A172 (cell line): ENCODE results near the gene LPCAT3. TPM values are rescaled to one million over a fixed set of nuclear protein-coding genes. Genes with fewer than 3 reads are reported as not detected.
A peak's percentile ranks its signal among the peaks of the same experiment; 100 is the strongest.
"Not testable (repeated sequence)": the region's sequence is repeated elsewhere in the genome, so short reads cannot be mapped to it uniquely, and the experiment has no call there.

Experiments used
- DNase-seq: peaks from one replicate; pipeline ENCODE4 v3.0.0-alpha.2; 2015; ENCODE audit warnings: low spot score
- total RNA-seq: library from RNA; depleted of rRNA; stranded (reverse); fragments of >200 nt; shearing (Covaris generic); gene quantifications from 2 replicates; pipeline ENCODE4 v1.2.3, GENCODE V29; 2014

Gene LPCAT3
- total RNA-seq, 1 experiment from 2014 or later = 9.2 TPM

DNA sequence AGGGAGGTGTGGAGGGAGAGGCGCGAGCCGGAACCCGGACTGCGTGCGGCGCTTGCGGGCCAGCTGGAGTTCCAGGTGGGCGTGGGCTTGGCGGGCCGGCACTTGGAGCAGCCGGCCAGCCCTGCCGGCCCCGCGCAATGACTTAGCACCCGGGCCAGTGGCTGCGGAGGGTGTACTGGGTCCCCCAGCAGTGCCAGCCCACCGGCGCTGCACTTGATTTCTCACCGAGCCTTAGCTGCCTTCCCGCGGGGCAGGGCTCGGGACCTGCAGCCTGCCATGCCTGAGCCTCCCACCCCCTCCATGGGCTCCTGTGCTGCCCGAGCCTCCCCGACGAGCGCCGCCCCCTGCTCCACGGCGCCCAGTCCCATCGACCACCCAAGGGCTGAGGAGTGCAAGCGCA, 19.1 kb upstream of the LPCAT3 start:
- DNase-seq = not testable (repeated sequence)

DNA sequence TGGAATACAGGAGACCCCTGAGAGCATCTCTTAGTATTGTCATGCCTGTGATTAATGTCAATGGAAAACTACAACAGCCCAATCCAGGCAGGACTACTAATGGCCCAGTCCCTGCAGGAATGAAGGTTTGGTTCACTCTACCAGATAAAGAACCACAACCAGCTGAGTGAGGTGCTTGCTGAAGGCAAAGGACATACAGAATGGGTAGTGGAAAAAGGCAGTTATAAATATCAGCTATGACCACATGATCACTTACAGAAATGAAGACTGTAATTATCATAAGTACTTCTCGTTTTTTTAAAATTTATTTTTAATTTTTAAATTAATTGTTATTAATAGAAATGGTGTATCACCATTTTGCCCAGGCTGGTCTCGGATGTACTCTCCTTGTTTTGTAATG, 17.2 kb upstream of the LPCAT3 start:
- DNase-seq = no peak

DNA sequence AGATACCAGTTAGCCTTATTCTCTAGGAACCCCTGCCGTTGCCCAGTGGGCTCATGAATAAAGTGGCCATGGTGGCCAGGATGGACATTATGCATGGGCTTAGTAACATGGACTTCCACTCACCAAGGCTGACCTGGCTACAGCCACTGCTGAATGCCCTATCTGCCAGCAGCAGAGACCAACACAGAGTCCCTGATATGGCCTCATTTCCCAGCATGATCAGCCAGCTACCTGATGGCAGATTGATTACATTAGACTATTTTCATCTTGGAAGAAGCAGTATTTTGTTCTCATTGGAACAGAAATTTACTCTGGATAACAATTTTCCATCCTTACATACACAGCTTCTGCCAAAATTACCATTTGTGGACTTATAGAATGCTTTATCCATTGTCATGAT, 16.2 kb upstream of the LPCAT3 start:
- DNase-seq = no peak

DNA sequence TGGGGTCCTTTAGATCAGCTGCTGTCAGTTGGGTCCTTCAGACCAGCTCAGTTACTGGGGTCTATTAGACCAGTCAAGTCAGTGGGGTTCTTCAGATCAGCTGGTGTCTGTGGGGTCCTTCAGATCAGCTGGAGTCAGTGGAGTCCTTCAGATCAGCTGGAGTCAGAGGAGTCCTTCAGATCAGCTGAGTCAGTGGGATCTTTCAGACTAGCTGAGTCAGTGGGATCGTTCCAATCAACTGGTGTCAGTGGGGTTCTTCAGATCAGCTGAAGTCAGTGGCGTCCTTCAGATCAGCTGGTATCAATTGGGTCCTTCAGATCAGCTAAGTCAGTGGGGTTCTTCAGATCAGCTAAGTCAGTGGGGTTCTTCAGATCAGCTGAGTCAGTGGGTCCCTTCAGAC, 14.7 kb upstream of the LPCAT3 start:
- DNase-seq = no peak

DNA sequence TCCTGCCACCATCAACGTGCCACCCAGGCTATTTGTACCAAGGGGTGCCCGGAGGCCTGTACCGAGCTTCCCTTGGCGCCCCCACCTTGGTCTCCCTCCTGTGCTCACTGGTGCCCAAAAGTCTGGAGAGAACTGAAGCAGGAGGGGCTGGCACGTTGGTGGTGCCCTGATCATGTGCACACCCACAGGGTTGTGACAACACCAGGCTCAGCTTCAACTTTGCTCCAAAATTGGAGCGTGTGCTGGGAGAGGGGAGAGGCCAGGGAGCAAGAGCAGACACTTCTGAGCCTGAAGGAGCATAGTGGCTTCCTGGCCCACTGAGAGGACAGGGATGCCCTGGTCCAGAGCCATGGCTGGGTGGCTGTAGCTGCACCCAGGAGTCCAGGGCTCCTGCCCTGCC, 13.0 kb upstream of the LPCAT3 start:
- no peak for DNase-seq

DNA sequence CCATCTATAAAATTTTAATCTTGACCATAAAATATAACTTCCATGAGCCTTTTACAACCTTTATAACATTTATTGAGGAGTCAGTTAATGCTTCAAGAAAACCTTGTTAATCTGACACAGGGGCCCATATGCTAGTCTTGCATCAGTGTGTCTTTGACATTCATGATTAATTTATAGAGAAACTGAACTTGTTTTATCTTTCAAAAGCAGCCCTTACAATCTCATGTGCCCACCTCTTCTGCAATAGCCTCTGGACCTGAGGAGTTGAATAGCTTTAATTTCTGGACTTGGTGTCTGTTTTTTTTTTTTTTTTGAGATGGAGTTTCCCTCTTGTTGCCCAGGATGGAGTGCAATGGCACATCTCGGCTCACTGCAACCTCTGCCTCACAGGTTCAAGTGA, 8.6 kb upstream of the LPCAT3 start:
- no peak for DNase-seq

DNA sequence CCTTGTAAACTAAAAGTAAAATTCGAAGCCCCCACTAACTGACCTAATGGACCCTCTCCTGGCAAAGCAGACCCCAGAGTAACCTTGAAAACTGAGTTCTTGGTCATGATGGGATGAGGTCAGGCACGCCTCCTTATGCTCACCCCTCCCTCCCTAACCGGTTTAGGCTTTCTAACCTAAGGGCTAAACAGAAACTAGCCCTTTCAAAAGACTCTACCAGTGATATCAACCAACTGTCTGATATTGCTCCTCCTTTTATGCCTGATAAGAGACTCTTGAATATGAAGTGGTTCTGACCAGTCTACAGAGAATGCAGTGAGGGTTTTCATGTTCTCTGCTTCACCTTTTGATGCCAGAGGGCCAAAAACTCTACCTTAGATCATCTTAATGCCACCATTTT, 4.8 kb upstream of the LPCAT3 start:
- no peak for DNase-seq

DNA sequence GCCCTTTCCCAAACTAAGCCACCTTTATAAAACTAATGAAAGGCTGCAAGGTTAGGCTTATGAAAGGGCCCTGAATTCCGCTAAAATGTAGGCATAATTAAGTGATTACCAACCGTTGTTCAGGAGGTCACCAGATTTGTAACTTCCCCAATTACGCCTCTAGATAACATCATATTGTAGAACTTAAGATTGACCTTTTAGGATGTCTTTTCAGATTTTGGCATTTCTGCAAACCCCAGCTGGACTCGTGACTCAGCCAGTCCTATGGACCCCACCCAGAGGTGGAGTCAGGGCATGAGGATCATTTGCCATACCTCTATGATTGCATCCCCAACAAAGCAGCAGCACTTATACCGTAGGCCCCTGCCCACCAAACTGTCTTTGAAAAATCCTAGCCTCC, 3.7 kb upstream of the LPCAT3 start:
- no peak for DNase-seq

DNA sequence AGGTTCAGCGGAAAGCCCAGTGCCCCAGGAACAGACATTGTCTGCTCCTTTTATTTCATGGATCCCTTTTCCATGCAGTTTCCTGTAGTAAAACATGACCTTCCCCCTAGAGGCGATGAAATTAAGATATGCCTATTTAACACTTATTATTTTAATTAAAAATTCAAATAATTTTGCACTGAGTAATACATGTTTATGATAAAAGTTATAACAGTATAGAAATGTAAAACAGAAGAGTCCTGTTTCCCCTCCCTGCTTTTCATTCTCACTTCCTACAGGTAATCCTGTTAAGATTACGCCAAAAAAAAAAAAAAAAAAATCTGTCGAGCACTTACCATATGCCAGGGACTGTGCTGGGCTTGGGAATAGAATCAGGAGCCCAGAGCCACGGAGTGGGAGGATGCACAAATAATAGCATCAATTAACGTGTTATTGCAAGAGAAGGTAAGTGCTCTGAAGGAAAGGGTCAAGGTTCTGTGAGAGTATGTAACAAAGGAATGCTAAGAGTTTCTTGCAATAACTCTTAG, 830 bp upstream of the LPCAT3 start:
- DNase-seq = no peak

DNA sequence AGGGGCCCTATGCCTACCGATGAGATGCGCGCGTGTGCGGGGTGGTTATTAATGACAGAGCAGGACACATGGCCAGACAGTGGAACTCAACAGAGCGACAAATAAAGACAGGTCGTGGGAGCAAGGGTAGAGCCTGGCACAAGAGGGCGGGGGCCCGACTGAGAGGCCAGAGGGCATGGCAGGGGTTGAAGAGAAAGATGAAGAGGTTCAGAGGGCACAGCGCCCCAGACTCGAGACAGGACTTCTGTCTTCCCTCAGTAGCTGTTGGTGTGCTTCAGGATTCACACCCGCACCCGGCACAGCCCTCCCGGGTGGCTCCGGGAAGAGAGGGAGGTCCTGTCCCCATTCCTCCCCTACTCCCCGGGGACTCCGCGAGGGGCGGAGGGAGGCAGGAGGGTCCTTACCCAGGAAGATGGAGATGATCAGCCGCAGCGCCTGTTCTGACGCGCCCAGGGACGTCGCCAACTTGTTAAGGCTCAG, 366 bp downstream of the LPCAT3 start:
- DNase-seq = peak; percentile 4

DNA sequence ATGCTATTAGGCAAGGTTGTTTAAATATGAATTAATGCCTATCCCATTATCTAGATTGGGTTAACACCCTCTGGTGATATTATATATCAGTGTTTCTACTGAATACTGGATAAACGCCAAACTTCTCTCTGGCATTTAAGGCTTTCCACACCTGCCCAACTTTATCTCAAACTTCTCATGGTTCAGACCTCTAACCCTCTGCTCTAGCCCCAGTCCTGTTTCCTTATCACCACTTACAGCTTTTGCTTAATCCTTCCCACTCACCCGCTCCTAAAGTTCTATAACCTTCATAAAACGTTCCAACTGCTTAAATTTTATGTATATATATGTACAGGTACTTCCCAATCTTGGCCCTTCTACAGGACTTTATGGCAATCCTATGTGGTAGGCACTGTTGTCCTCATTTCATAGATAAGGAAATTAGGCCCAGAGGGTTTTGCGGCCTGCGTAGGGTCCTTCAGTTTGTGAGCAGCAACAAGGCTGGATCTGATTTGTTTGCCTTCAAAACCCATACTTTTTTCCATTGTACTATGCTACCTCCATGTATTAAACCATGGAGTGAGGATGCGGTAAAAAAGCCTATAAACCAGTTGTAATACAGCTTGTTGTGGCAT, 1.2 kb downstream of the LPCAT3 start:
- no peak for DNase-seq

DNA sequence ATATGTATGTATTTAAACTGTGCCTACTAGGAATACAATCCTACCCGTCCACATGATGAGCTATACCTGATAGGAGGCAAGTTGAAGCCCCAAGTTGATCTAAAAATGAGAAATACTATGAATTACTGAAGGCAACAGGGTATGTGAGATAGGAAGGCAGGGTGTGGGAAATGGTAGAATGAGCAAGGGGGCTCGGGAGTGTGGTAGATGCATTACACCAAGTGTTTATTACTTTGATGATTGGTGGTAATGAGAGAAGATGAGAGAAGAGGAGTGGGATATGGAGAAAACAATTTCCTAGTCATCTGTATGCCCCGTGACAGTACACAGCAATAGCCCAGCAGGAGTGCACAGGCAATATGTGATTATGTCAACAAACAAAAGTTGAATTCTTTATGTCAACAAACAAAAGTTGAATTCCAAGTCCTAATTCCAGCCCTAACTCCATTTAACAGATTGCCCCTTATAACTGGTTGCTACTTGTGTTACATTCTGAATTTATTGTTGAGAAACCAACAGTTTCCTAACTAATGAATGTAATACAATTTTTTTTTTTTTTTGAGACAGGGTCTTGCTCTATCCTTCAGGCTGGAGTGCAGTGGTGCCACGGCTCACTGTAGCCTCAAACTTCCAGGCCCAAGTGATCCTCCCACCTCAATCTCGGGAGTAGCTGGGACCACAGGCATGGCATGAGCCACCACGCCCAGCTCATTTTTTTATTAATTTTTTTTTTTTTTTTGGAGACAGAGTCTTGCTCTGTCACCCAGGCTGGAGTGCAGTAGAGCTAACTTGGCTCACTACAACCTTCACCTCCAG, 2.5 kb downstream of the LPCAT3 start:
- no peak for DNase-seq

DNA sequence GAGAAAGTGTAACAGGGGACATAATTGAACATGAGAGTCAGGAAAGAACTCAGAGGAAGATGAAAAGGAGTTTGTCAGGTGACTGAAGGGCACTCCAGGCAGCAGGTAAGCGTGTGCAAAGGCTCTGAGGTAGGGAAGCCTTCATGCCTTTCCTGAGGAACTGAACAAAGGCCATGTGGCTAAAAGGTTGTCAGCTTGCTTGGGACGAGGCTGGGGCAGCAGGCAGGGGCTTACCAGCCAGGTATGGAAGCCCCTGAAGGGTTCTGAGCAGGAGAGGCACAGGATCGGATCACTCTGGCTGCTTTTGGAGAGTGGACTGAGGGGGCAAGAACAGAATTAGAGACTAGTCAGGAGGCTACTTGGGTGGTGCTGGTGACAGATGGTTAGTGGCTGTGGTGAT, 5.2 kb downstream of the LPCAT3 start:
- DNase-seq = no peak

DNA sequence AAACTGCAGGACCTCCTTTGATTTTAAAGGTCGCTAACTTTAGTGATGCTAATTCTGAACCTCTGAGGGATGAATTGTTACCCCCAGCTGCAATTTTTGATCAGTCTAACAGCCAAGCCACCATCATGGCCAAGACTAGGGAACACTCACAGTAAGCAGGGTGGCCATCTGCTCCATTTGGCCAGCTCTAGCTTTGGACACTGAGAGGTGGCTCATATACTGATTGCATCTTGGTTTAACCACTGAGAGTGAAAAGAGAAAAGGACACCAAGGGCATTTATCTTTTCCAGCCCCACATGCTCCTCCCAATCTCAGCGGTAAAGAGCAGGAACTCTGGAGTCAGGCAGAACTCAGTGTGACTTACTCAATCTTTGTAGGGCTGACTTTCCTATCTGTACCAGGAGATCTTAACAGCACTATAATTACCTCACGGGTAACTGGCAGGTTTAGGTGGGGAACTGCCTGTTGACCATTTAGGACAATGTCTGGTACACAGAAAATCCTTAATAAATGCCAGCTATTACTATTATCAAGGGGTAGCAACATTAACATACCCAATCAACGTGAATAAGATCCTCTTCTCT, 6.2 kb downstream of the LPCAT3 start:
- no peak for DNase-seq

DNA sequence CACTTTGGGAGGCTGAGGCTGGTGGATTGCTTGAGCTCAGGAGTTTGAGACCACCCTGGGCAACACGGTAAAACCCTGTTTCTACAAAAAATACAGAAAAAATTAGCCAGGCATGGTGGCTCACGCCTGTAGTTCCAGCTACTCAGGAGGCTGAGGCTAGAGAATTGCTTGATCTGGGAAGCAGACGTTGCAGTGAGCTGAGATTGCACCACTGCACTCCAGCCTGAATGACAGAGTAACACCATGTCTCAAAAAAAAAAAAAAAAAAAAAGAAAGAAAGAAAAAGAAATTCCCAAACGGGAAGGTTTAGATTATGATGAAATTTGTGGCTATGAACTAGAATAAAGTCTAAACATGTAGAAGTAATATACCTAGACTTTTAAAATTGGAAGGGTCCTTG, 6.9 kb downstream of the LPCAT3 start:
- DNase-seq = not testable (repeated sequence)

DNA sequence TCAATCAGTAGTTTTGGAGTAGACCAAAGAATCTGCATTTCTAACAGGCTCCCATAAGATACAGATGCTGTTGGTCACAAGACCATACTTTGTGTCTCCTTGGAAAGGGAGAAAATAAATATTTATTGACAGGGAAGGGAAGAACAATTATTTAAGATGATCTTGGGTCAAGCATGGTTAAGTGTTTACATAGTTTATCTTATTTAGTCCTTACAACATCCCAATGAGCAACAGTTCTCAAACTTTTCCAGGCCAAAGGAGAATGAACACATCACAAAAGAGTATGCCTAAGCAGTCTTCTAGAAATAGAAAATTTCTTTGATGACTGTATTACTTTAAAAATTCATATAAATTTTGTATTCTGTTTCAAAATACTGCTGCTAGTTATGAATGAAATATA, 8.8 kb downstream of the LPCAT3 start:
- no peak for DNase-seq

DNA sequence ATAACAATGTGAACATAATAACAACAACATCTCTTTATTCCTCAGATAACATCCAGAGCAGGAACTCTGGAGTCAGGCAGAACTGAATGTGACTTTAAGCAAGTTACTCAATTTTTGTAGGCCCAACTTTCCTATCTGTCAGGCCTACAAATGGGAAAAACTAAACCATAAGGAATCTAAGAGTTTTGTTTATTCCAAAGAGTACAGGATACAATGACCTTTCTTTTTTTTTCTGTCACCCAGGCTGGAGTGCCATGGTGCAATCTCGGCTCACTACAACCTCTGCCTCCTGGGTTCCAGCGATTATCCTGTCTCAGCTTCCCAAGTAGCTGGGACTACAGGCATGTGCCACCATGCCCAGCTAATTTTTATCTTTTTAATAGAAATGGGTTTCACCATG, 9.4 kb downstream of the LPCAT3 start:
- no peak for DNase-seq

DNA sequence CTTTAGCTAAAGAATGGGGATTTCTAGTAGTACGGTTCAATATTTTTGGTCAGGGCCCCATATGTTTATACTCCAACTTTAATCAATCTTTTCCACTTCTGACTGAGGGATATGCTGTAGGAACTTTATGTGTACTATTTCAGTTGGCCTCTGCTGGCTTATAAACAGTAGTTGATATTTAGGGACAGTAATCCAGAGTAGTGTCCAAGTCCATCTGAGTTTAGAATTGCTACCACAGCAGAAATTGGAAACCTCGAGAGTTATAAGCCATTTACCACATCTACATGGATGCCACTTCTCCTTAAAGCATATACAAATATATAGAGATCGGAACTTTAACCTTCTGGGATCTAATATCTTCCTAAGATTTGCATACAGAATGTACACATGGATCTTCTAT, 11.6 kb downstream of the LPCAT3 start:
- DNase-seq = no peak

DNA sequence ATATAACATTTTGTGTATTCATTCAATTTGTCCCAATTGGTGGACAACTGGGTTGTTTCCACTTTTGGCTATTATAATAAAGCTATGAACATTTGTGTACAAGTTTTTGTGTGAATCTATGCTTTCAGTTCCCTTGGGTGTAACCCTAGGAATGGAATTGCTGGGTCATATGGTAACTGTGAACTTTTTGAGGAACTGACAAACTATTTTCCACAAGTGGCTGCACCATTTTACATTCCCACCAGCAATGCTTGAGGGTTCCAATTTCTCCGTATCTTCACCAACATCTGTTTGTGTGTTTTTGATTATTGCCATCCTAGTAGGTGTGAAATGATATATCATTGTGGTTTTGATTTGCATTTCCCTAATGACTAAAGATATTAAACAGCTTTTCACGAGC, 13.0 kb downstream of the LPCAT3 start:
- DNase-seq = no peak

DNA sequence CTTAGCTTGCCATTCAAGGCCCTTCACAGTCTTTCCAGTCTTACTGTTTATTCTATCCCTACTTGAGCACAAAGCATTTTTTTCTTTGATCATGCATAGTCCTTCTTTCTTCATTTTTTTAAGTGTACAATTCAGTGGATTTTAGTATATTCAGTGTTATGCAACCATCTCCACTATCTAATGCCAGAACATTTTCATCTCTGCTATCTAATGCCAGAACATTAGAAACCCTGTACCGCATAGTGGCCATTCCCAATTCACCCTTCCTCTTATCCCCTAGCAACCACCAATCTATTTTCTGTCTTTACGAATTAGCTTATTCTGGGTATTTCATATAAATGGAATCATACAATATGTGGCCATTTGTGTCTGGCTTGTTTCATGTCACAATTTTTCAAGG, 13.4 kb downstream of the LPCAT3 start:
- DNase-seq = no peak

DNA sequence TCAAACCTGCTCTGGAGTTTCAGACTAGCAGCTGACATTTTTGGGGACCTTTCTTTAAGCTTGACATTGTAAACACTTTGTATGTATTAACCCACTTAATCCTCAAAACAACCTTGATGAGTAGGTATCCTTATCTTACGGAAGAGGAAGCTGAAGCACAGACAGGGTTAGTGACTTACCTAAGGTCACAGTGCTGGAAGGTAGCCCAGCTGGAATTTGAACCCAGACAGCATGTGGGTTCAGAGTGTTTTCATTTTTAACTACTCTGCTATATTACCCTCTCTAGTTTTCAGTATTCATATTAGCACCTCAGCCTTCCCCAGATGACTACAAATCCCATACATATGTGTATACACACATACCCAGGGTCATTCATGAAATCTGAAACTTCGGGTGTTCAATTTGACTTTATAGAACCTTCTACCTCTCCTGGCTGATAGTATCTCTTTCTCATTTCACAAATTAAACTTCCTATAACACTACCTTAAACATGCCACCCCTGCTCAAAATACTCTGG, 13.9 kb downstream of the LPCAT3 start:
- no peak for DNase-seq

DNA sequence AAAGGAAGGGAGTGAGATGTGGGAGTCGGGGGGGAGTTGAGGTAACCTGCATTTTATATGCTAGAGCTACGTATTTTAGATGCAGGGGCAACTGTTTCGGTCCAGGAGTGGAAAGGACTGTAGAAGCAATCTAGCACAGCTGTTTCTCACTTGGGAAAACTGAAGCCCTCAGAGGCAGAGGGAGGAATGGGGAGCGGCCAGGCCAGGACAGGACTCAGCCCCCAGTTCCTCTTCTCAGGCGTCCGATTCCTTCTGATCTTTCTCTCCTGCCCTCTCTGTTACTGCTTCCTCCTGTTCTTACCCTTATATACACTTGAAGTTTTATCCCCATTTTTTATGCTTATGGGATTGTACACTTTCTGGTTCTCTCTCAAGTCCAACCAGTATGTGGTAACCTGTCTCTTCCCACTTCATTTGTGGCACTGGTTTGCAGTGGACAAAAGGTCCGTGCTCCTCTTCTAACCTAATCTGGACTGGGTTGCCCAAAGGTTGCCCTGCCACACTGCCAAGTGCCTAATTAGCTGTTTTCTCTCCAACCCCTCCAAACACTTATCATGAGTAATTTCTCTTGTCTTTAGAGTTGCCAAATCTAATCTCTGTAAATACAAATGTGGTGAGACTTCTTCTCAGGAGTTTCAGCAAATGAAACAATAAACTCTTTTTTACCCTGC, 16.2 kb downstream of the LPCAT3 start:
- no peak for DNase-seq
